NCI-H1436 (cell line): ENCODE measurements around the gene FAM168A.
A peak's percentile ranks its signal among the peaks of the same experiment; 100 is the strongest.

Source experiments
- DNase-seq: peaks from one replicate; lab custom pipeline; 2025; lab: John Stamatoyannopoulos, UW

Gene FAM168A

GRCh38 chr11:73597956-73598718 lies at the start of gene FAM168A:
TSS of gene FAM168A (minus strand) at chr11:73598112. CDS start at chr11:73468474, 129,638 bp downstream.
- peak; percentile 96 for DNase-seq

GRCh38 chr11:73647459-73648100 lies 49.7 kb upstream of the FAM168A start:
- peak; percentile 96 for DNase-seq

DNA sequence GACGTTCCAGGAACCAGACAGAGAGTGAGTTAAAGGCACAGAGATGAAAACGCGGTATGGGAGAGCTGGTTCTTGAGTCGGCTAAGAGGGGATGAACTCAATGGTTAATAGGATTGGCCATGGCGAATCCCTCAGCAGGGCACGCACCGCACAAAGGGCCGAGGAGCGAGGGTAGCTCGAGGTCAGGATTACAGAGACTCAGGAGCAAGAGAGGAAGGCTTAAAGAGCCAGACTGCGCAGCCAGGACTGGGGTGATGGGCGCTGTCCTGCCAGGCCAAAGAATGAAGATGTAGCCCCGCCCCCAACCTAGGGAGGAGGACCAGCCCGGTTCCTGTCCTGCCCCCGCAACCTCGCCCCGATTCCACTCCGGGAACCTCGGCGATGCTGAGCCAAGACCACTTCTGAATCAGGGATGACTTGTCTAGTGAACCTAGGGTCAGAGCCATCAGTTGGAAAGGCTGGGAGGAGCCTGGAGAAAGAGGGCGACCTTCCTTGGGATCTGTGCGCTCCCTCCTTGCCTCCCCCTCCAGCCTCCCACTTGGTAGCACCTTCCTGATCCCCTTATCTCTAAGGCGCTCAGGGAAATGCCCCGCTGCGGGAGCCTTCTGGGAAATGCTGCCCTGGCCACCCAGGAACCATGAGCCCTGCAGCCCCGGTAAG lies 48.2 kb upstream of the FAM168A start, which contains the start of gene PLEKHB1:
Gene PLEKHB1, plus strand, starts transcription at position 610 of the 660 bp plus-strand sequence. Its CDS starts 28 bp downstream, at position 638.
- DNase-seq, result no peak

GRCh38 chr11:73645121-73645969 lies 47.4 kb upstream of the FAM168A start:
- DNase-seq, result no peak

DNA sequence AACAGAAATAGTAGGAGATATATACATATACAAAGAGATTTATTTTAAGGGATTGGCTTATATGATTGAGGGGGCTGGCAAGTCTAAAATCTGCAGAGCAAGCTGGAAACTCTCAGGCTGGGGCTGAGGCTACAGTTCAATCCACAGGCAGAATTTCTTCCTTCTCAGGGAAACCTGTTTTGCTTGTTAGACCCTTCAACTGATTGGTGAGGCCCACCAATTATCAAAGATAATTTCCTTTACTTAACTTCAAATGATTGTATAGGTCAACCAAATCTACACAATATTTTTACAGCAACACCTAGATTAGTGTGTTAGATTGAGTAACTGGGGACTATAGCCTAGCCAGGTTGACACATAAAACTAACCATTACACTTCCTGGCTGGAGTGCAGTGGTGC lies 43.8 kb upstream of the FAM168A start:
- DNase-seq, result no peak

DNA sequence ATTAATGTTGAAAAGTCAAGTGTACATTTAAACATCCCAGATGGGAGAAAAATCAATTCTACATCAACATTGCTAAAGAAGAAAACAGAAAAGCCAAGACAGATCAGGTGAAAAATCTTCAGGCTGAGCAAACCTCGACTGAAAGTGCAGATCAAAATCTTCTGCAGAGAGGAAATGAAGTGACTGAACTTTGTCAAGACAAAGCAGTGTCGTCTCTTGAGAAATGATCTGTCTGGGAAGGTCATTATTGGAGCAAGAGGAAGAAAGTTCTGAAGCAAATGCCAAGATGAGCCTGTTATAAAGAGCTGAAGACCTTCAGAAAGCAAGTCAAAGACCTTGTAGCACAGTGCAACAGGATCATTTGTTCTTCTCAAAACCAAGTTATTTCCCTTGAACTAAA lies 42.7 kb upstream of the FAM168A start:
- no peak for DNase-seq

GRCh38 chr11:73637012-73637411 lies 39.1 kb upstream of the FAM168A start:
- DNase-seq, result no peak

- DNase-seq, result no peak
Measured at GRCh38 chr11:73636249-73636648, 38.3 kb upstream of the FAM168A start.

DNA sequence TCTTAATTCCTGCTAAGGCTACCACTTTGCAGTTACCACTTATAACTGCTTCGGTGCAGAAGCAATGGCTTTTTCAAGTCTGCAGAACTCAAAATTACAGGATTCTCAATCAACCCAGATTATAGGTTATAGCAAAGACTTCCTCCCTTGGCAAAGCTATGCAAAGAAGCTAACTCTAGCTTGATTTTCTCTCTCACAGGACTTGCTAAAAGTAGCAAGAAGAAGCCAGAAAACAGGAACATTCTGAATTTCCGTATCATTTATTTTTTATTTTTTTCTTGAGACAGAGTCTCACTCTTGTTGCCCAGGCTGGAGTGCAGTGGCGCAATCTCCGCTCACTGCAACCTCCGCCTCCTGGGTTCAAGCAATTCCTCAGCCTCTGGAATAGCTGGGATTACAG lies 37.8 kb upstream of the FAM168A start:
- no peak for DNase-seq

- no peak for DNase-seq
Measured at GRCh38 chr11:73633999-73634398, 36.1 kb upstream of the FAM168A start.

DNA sequence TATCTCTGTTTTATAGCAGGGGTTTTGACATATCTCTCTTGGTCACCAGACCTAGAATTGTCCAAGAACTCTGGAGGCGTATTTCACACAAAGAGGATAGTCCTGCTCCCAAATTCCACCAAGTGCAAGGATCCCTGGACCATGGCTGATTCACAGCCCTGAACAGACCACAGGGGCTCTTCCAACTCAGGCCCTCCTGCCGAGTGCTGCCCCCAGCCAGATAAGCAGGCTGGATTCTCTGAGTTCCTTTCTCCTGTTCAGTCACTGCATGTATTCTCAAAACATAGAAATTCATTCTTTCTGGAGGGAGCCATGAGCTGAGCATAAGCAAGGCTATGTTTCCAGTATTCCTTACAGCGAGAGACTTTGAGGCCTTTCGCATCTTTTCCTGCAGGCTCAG lies 35.1 kb upstream of the FAM168A start:
- no peak for DNase-seq

- DNase-seq, result no peak
Measured at GRCh38 chr11:73629907-73630306, 32.0 kb upstream of the FAM168A start.

- DNase-seq, result peak; percentile 71
Measured at GRCh38 chr11:73625696-73626318, 27.9 kb upstream of the FAM168A start.

DNA sequence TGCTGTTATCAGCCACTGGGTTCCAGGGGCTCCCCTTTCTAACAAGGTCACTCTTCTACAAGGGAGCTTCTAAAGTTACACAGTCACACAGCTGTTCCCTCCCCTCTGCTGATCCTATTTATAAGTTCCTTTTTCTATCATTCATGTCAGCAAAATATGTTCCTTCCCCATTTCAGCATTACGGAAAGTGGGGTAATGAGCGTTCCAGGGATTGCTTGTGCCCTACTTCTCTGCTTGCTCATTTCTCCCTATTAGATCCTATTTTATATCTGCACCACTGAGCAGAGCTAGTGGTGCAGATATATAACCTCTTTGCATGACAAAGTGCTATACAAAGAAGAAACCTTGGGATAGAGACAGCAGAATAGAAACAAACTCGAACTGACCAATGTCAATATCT lies 25.8 kb upstream of the FAM168A start:
- DNase-seq, result no peak

DNA sequence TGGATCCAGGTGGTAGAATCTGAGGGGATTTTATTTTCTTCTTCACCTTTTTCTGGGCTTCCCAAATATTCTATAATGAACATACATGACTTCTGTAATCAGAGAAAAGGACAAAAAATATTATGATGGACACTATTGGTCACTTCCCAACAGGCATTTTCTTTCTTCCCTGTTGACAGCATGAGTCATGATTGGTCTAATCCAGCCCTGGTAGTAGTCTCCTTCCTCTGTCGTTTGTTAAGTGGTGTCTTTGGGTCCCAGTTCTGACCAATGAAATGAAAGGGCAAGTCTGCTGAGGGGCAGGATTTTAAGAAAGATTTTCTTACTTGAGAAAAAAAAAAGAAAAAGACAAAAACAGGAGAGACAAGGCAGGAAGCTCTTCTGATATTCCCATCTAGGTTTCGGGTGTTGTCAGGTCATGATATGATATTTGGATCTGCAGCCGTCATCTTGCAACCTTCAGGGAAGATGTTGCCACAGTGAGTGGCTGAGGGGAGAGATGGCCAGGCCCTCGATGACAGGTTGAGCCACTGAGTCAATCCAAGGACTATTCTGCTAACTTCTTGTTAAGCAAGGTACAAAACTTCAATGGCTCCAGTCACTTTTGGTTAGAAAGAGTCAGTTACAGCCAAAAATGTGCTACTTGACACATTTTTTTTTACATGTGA lies 25.1 kb upstream of the FAM168A start:
- no peak for DNase-seq

- no peak for DNase-seq
Measured at GRCh38 chr11:73614591-73614990, 16.7 kb upstream of the FAM168A start.

DNA sequence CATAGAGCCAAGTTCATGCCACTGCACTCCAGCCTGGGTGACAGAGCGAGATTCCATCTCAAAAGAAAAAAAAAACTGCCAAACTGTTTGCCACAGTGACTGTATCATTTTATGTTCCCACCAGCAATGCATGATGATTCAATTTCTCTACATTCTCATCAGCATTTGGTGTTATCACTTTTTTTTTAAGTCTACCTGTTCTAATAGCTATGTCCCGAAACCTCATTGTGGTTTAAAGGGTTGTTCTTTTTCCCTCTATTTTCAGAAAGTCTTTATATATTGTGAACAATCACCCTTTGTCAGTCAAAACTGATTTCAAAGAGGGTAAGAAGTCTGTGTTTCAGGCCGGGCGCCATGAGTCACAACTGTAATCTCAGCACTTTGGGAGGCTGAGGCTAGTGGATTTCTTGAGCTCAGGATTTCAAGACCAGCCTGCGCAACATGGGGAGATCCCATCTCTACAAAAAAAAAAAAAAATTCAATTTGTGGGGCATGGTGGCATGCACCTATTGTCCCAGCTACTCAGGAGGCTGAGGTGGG lies 14.8 kb upstream of the FAM168A start:
- DNase-seq, result no peak

GRCh38 chr11:73598719-73599379 lies 937 bp upstream of the FAM168A start:
- DNase-seq, result no peak

GRCh38 chr11:73597336-73597955 lies 466 bp downstream of the FAM168A start:
- DNase-seq, result no peak

- DNase-seq, result no peak
Measured at GRCh38 chr11:73596547-73596946, 1.4 kb downstream of the FAM168A start.
